ENCODE results near the gene KRT75. TPM values are rescaled to one million over a fixed set of nuclear protein-coding genes. Genes with fewer than 3 reads are reported as not detected.

Gene KRT75
- total RNA-seq, 4 donors from 2014 or later = not detected

- no peaks in the 10 kb centered on the region for H3K27me3 ChIP-seq
- DNase-seq = no peak
- 60 to 78% methylated on average over 1 to 7 of the region's 7 CpGs for WGBS, 2 donors (ENCODE audit: low coverage in 1 of 2)
- in situ Hi-C loops (cut with MboI; ENCODE audit: low pct_ligation_motif_present in 1 of 4, low pct_unique_long_range_greater_than_20kb in 1 of 4, low sequenced_read_pairs in 3 of 4) = loop anchor here (10.0 to 25.0 kb wide), 3 partner anchors 112 to 595 kb away; no protein-coding TSS in a partner anchor
- no peaks in the 10 kb centered on the region for H3K36me3 ChIP-seq
- H3K4me3 ChIP-seq = no peak overlapping the region
- no peaks in the 10 kb centered on the region for H3K9me3 ChIP-seq
- H3K27ac ChIP-seq = no peak overlapping the region
- peaks cover 0 to 5% (median 0%) of the 10 kb centered on the region in 4 donors for H3K4me1 ChIP-seq
- TF ChIP-seq EP300 (IDR thresholded peaks at IDR 0.05; ENCODE audit: low read depth) = no peak
- no peak for TF ChIP-seq POLR2A (IDR thresholded peaks at IDR 0.05)
- TF ChIP-seq POLR2AphosphoS5 (IDR thresholded peaks at IDR 0.05) = no peak
- no peak for TF ChIP-seq CTCF (IDR thresholded peaks at IDR 0.05)
- intact Hi-C loops (cut with DNase I; ENCODE audit: low total_unique reads) = no loop called here
Observed at GRCh38 chr12:52392465-52393007, 41.6 kb downstream of the KRT75 start.

- Histone ChIP-seq H3K27me3 (no peaks in the 10 kb centered on the region), H3K9me3 (no peaks in the 10 kb centered on the region), H3K4me1 (peaks cover 0 to 5% (median 0%) of the 10 kb centered on the region in 4 donors), H3K36me3 (no peaks in the 10 kb centered on the region), H3K27ac (no peak overlapping the region), H3K4me3 (no peak overlapping the region)
- TF ChIP-seq EP300 (IDR thresholded peaks at IDR 0.05; ENCODE audit: low read depth) (no peak), POLR2A (IDR thresholded peaks at IDR 0.05) (no peak), POLR2AphosphoS5 (IDR thresholded peaks at IDR 0.05) (no peak), CTCF (IDR thresholded peaks at IDR 0.05) (no peak)
- DNase-seq = peak; percentile 27
- in situ Hi-C loops (cut with MboI; ENCODE audit: low pct_ligation_motif_present in 1 of 4, low pct_unique_long_range_greater_than_20kb in 1 of 4, low sequenced_read_pairs in 3 of 4) = loop anchor here (10.0 to 25.0 kb wide), 3 partner anchors 113 to 596 kb away; no protein-coding TSS in a partner anchor
- intact Hi-C loops (cut with DNase I; ENCODE audit: low total_unique reads) = no loop called here
- 20% methylated on average over 4 of the region's 4 CpGs; no CpG with 5 or more reads in 1 of the 2 donors for WGBS, 2 donors (ENCODE audit: low coverage in 1 of 2)
Observed at GRCh38 chr12:52391618-52392002, 42.6 kb downstream of the KRT75 start.

GRCh38 chr12:52390739-52391617 lies 43.2 kb downstream of the KRT75 start:
- Histone ChIP-seq H3K4me1 (peaks cover 0 to 5% (median 0%) of the 10 kb centered on the region in 4 donors), H3K36me3 (no peaks in the 10 kb centered on the region), H3K27me3 (no peaks in the 10 kb centered on the region), H3K27ac (no peak overlapping the region), H3K9me3 (no peaks in the 10 kb centered on the region), H3K4me3 (no peak overlapping the region)
- intact Hi-C loops (cut with DNase I; ENCODE audit: low total_unique reads) (no loop called here), in situ Hi-C loops (cut with MboI; ENCODE audit: low pct_ligation_motif_present in 1 of 4, low pct_unique_long_range_greater_than_20kb in 1 of 4, low sequenced_read_pairs in 3 of 4) (loop anchor here (10.0 to 25.0 kb wide), 3 partner anchors 114 to 596 kb away; no protein-coding TSS in a partner anchor)
- DNase-seq = peak; percentile 22
- 79% methylated on average over 8 of the region's 11 CpGs; no CpG with 5 or more reads in 1 of the 2 donors for WGBS, 2 donors (ENCODE audit: low coverage in 1 of 2)
- TF ChIP-seq CTCF (IDR thresholded peaks at IDR 0.05) (peak; percentile 28 to 68 (median 45)), POLR2A (IDR thresholded peaks at IDR 0.05) (no peak)

Data from transverse colon (tissue), 4 donors.